ENCODE results near the gene EXO1.

Gene EXO1

GRCh38 chr1:241902391-241903065, 54.5 kb downstream of the EXO1 start:
- no peak for TF ChIP-seq NFIC (IDR thresholded peaks at IDR 0.05)
- no peak for TF ChIP-seq TEAD4 (IDR thresholded peaks at IDR 0.05)
- TF ChIP-seq TCF12 (IDR thresholded peaks at IDR 0.05; ENCODE audit: low read depth), result no peak
- no peak for TF ChIP-seq MAX (IDR thresholded peaks at IDR 0.05)
- TF ChIP-seq USF1 (IDR thresholded peaks at IDR 0.05), result no peak
- no peak for TF ChIP-seq EGR1 (IDR thresholded peaks at IDR 0.05)
- no peak for TF ChIP-seq TAF1 (IDR thresholded peaks at IDR 0.05; ENCODE audit: low read depth)
- no peak for TF ChIP-seq EP300 (IDR thresholded peaks at IDR 0.05; ENCODE audit: borderline replicate concordance)
- no peak for TF ChIP-seq ZBTB7A (IDR thresholded peaks at IDR 0.05; ENCODE audit: low read depth)
- no peak for TF ChIP-seq YY1 (IDR thresholded peaks at IDR 0.05; ENCODE audit: low read depth)
- TF ChIP-seq CEBPB (IDR thresholded peaks at IDR 0.05), result no peak
- no peak for TF ChIP-seq RAD21 (IDR thresholded peaks at IDR 0.05; ENCODE audit: low read depth)
- no peak for TF ChIP-seq REST (IDR thresholded peaks at IDR 0.05; ENCODE audit: low read depth)
- no peak for TF ChIP-seq CREB1 (IDR thresholded peaks at IDR 0.05; ENCODE audit: low read depth)
- no peak for TF ChIP-seq FOXM1 (IDR thresholded peaks at IDR 0.05; ENCODE audit: borderline replicate concordance, low read depth)

GRCh38 chr1:241916196-241916595, 68.2 kb downstream of the EXO1 start:
- TF ChIP-seq TEAD4 (IDR thresholded peaks at IDR 0.05) (no peak), TAF1 (IDR thresholded peaks at IDR 0.05; ENCODE audit: low read depth) (no peak), REST (IDR thresholded peaks at IDR 0.05; ENCODE audit: low read depth) (no peak), EGR1 (IDR thresholded peaks at IDR 0.05) (no peak), CEBPB (IDR thresholded peaks at IDR 0.05) (no peak), TCF12 (IDR thresholded peaks at IDR 0.05; ENCODE audit: low read depth) (no peak), NFIC (IDR thresholded peaks at IDR 0.05) (no peak), USF1 (IDR thresholded peaks at IDR 0.05) (no peak), MAX (IDR thresholded peaks at IDR 0.05) (no peak), YY1 (IDR thresholded peaks at IDR 0.05; ENCODE audit: low read depth) (no peak), FOXM1 (IDR thresholded peaks at IDR 0.05; ENCODE audit: borderline replicate concordance, low read depth) (no peak), EP300 (IDR thresholded peaks at IDR 0.05; ENCODE audit: borderline replicate concordance) (no peak), RAD21 (IDR thresholded peaks at IDR 0.05; ENCODE audit: low read depth) (no peak), ZBTB7A (IDR thresholded peaks at IDR 0.05; ENCODE audit: low read depth) (no peak), CREB1 (IDR thresholded peaks at IDR 0.05; ENCODE audit: low read depth) (no peak)

GRCh38 chr1:241917487-241917886, 69.5 kb downstream of the EXO1 start:
- no peak for TF ChIP-seq EGR1 (IDR thresholded peaks at IDR 0.05)
- TF ChIP-seq USF1 (IDR thresholded peaks at IDR 0.05), result no peak
- no peak for TF ChIP-seq YY1 (IDR thresholded peaks at IDR 0.05; ENCODE audit: low read depth)
- no peak for TF ChIP-seq RAD21 (IDR thresholded peaks at IDR 0.05; ENCODE audit: low read depth)
- TF ChIP-seq TEAD4 (IDR thresholded peaks at IDR 0.05), result no peak

GRCh38 chr1:241918879-241919278, 70.9 kb downstream of the EXO1 start:
- no peak for TF ChIP-seq TEAD4 (IDR thresholded peaks at IDR 0.05)
- no peak for TF ChIP-seq REST (IDR thresholded peaks at IDR 0.05; ENCODE audit: low read depth)
- no peak for TF ChIP-seq CEBPB (IDR thresholded peaks at IDR 0.05)
- TF ChIP-seq FOXM1 (IDR thresholded peaks at IDR 0.05; ENCODE audit: borderline replicate concordance, low read depth), result no peak

Data from Ishikawa (cell line).